ENCODE data around the gene HELB. TPM values are rescaled to one million over a fixed set of nuclear protein-coding genes. Genes with fewer than 3 reads are reported as not detected.
A peak's percentile ranks its signal among the peaks of the same experiment; 100 is the strongest.

The HELB gene
- total RNA-seq, 1 experiment from 2014 or later = 10.0 TPM

GRCh38 chr12:66304296-66304900 is 2.1 kb downstream of the HELB start:
- CTCF ChIA-PET = interaction anchor here (0.5 to 0.6 kb wide), 2 partner anchors 198 to 982 kb away, joined by 4 to 5 read pairs; no protein-coding TSS in a partner anchor
- peak overlapping the region; percentile 81; the same call in 1 of the 2 replicates for H3K4me2 ChIP-seq
- intact Hi-C loops (cut with micrococcal nuclease; ENCODE audit: unreplicated experiment) = loop anchor here (10.0 kb wide), 1 partner anchor 430 kb away; no protein-coding TSS in a partner anchor

GRCh38 chr12:66309606-66310005 is 7.3 kb downstream of the HELB start:
- Histone ChIP-seq H3K9me3 (ENCODE audit: insufficient read depth, low read depth) (no peaks in the 10 kb centered on the region), H3K4me2 (no peak overlapping the region), H3K27ac (no peak overlapping the region), H3F3A (ENCODE audit: insufficient read depth, low read depth) (no peaks in the 10 kb centered on the region), H3K4me3 (no peak overlapping the region), H3K4me1 (replicated peaks; ENCODE audit: insufficient read depth) (no peaks in the 10 kb centered on the region), H4K20me1 (ENCODE audit: insufficient read depth) (no peaks in the 10 kb centered on the region), H3K36me3 (ENCODE audit: low read depth) (no peaks in the 10 kb centered on the region), H3K9me2 (ENCODE audit: insufficient read depth) (no peaks in the 10 kb centered on the region), H3K79me2 (ENCODE audit: low read depth) (no peaks in the 10 kb centered on the region), H2AFZ (no peak overlapping the region), H3K27me3 (ENCODE audit: insufficient read depth, low read depth) (no peaks in the 10 kb centered on the region)
- no peak for DNase-seq
- BruUV-seq (replicated peaks) = no TSS peak
- no peak for TF ChIP-seq CTCF (conservative IDR thresholded peaks at IDR 0.05)
- no peak for TF ChIP-seq EZH2 (IDR thresholded peaks at IDR 0.05; ENCODE audit: low read depth)
- ChIA-PET CTCF (no interaction called here), POLR2A (ENCODE audit: unreplicated experiment) (no interaction called here)
- intact Hi-C loops (cut with micrococcal nuclease; ENCODE audit: unreplicated experiment) = loop anchor here (10.0 kb wide), 1 partner anchor 435 kb away; no protein-coding TSS in a partner anchor

More at GRCh38 chr12:66304296-66304900, 2.1 kb downstream of the HELB start:
- Histone ChIP-seq H3K9me2 (ENCODE audit: insufficient read depth) (no peaks in the 10 kb centered on the region), H3K27ac (no peak overlapping the region), H3K4me1 (replicated peaks; ENCODE audit: insufficient read depth) (peaks cover 9% of the 10 kb centered on the region; the same call in 1 of the 2 replicates), H3F3A (ENCODE audit: insufficient read depth, low read depth) (no peaks in the 10 kb centered on the region; the same call in 1 of the 2 replicates), H4K20me1 (ENCODE audit: insufficient read depth) (no peaks in the 10 kb centered on the region), H2AFZ (no peak overlapping the region), H3K9me3 (ENCODE audit: insufficient read depth, low read depth) (no peaks in the 10 kb centered on the region), H3K27me3 (ENCODE audit: insufficient read depth, low read depth) (no peaks in the 10 kb centered on the region), H3K36me3 (ENCODE audit: low read depth) (no peaks in the 10 kb centered on the region), H3K79me2 (ENCODE audit: low read depth) (peaks cover 12% of the 10 kb centered on the region; the same call in 1 of the 2 replicates), H3K4me3 (no peak overlapping the region)
- POLR2A ChIA-PET (ENCODE audit: unreplicated experiment) = interaction anchor here (0.7 kb wide), 1 partner anchor 89 kb away, joined by 3 read pairs; no protein-coding TSS in a partner anchor
- no peak for DNase-seq
- BruUV-seq (replicated peaks) = no TSS peak
- TF ChIP-seq EZH2 (IDR thresholded peaks at IDR 0.05; ENCODE audit: low read depth) (no peak), CTCF (conservative IDR thresholded peaks at IDR 0.05) (no peak)

GRCh38 chr12:66312189-66312588 is 9.9 kb downstream of the HELB start:
- no TSS peak for BruUV-seq (replicated peaks)
- Histone ChIP-seq H3K4me3 (no peak overlapping the region), H2AFZ (no peak overlapping the region), H3K9me3 (ENCODE audit: insufficient read depth, low read depth) (no peaks in the 10 kb centered on the region), H3F3A (ENCODE audit: insufficient read depth, low read depth) (no peaks in the 10 kb centered on the region), H3K9me2 (ENCODE audit: insufficient read depth) (no peaks in the 10 kb centered on the region), H3K27ac (no peak overlapping the region), H4K20me1 (ENCODE audit: insufficient read depth) (no peaks in the 10 kb centered on the region), H3K79me2 (ENCODE audit: low read depth) (no peaks in the 10 kb centered on the region), H3K36me3 (ENCODE audit: low read depth) (no peaks in the 10 kb centered on the region), H3K4me1 (replicated peaks; ENCODE audit: insufficient read depth) (no peaks in the 10 kb centered on the region), H3K4me2 (no peak overlapping the region), H3K27me3 (ENCODE audit: insufficient read depth, low read depth) (no peaks in the 10 kb centered on the region)
- DNase-seq = no peak
- TF ChIP-seq EZH2 (IDR thresholded peaks at IDR 0.05; ENCODE audit: low read depth) (no peak), CTCF (conservative IDR thresholded peaks at IDR 0.05) (no peak)
- POLR2A ChIA-PET (ENCODE audit: unreplicated experiment) = no interaction called here
- intact Hi-C loops (cut with micrococcal nuclease; ENCODE audit: unreplicated experiment) = no loop called here
- CTCF ChIA-PET = no interaction called here
